ENCODE measurements around the gene HDAC7. TPM values are rescaled to one million over a fixed set of nuclear protein-coding genes. Genes with fewer than 3 reads are reported as not detected.

The HDAC7 gene
- total and polyA plus RNA-seq, 8 donors, result 17.9 to 48.1 (median 23.2) TPM

DNA sequence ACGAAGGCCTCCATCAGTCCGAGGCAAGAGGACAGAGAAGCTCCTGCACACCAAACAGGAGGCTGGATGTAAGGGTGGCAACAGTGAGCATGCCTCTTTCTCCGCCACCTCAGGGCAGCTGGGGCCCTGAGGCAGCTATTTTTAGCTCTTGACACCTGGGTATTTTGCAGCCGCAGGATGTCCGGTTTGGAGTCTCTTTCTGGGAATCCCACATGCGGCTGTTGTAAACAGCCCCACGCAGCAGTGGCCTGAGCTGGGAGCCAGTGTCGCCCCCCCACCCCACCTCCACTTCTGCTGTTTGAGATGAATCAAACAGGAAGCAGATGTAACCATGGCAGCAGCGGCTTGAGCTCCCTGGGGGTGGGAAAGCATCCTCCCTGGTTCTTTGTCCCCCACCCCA lies 11.7 kb downstream of the HDAC7 start:
- DNase-seq (peak in 1 of 6 donors; percentile 44), ATAC-seq (peak in 1 of 4 donors; percentile 5), FAIRE-seq (no peak)
- H3K9me3 ChIP-seq, result no peaks in the 10 kb centered on the region
- H3K4me1 ChIP-seq, result peaks cover 0 to 41% (median 10%) of the 10 kb centered on the region in 3 donors
- H3K27me3 ChIP-seq, result no peaks in the 10 kb centered on the region
- WGBS, 2 donors, result 60 to 67% methylated on average over 9 of the region's 9 CpGs
- peak overlapping the region in 2 of 4 donors; percentile 50 to 73 for H3K27ac ChIP-seq
- intact Hi-C loops (cut with DNase I), result no loop called here
- TF ChIP-seq, protein P1, sequence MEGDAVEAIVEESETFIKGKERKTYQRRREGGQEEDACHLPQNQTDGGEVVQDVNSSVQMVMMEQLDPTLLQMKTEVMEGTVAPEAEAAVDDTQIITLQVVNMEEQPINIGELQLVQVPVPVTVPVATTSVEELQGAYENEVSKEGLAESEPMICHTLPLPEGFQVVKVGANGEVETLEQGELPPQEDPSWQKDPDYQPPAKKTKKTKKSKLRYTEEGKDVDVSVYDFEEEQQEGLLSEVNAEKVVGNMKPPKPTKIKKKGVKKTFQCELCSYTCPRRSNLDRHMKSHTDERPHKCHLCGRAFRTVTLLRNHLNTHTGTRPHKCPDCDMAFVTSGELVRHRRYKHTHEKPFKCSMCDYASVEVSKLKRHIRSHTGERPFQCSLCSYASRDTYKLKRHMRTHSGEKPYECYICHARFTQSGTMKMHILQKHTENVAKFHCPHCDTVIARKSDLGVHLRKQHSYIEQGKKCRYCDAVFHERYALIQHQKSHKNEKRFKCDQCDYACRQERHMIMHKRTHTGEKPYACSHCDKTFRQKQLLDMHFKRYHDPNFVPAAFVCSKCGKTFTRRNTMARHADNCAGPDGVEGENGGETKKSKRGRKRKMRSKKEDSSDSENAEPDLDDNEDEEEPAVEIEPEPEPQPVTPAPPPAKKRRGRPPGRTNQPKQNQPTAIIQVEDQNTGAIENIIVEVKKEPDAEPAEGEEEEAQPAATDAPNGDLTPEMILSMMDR (IDR thresholded peaks at IDR 0.05), result no peak
- no peak overlapping the region for H3K4me3 ChIP-seq
- H3K36me3 ChIP-seq, result no peaks in the 10 kb centered on the region

DNA sequence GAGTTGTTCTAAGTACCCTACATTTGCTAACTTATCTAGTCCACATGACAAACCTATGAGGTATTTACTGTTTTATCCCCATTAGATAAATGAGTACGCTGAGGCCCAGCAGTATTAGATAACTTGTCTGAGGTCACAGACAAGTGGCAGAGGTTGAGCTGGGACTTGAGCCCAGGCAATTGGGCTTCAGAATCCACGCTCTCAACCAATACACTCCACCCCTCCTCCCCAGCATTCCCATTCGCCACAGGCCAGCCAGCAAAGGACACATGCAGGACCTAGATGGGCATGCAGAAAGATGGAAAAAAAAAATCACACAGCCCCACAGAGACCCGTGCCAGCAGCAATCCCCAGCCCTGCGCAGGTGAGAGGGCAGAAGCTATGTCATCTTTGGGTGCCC lies 12.4 kb downstream of the HDAC7 start:
- no peak for DNase-seq
- no peaks in the 10 kb centered on the region for H3K9me3 ChIP-seq
- intact Hi-C loops (cut with DNase I), result no loop called here
- H3K36me3 ChIP-seq, result no peaks in the 10 kb centered on the region
- peak in 2 of 4 donors; percentile 5 to 9 for ATAC-seq
- peak overlapping the region in 1 of 4 donors; percentile 73 for H3K27ac ChIP-seq
- no peak overlapping the region for H3K4me3 ChIP-seq
- TF ChIP-seq, protein P1 (IDR thresholded peaks at IDR 0.05), result no peak
- FAIRE-seq, result no peak
- H3K4me1 ChIP-seq, result peaks cover 0 to 45% (median 7%) of the 10 kb centered on the region in 3 donors
- no peaks in the 10 kb centered on the region for H3K27me3 ChIP-seq
- WGBS, 2 donors, result 46 to 54% methylated on average over 5 of the region's 5 CpGs

DNA sequence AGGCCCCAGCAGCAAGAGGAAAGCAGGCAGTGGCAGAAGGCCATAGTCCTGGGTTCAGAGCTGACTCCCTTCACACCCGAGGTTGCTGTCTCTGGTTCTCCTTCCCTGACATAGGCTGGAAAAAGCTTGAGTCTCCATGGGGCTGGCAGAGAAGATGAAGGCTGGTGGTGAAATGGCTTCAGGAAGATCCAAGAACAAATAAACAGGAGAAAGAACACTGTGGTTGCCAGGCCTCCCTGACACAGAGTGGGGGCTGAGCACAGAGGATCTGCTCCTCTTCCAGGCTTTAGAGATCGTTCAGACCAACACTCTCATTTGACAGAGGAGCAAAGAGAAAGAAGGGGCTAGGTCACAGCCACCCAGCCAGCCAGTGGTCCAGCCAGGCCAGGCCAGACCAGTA lies 14.3 kb downstream of the HDAC7 start:
- H3K4me1 ChIP-seq, result peaks cover 0 to 41% (median 0%) of the 10 kb centered on the region in 3 donors
- H3K4me3 ChIP-seq, result no peak overlapping the region
- ATAC-seq (no peak), DNase-seq (no peak), FAIRE-seq (no peak)
- WGBS, 2 donors, result 67 to 82% methylated on average over 2 of the region's 2 CpGs
- H3K9me3 ChIP-seq, result no peaks in the 10 kb centered on the region
- intact Hi-C loops (cut with DNase I), result no loop called here
- H3K27ac ChIP-seq, result no peak overlapping the region
- TF ChIP-seq, protein P1 (IDR thresholded peaks at IDR 0.05), result no peak
- H3K36me3 ChIP-seq, result no peaks in the 10 kb centered on the region
- no peaks in the 10 kb centered on the region for H3K27me3 ChIP-seq

DNA sequence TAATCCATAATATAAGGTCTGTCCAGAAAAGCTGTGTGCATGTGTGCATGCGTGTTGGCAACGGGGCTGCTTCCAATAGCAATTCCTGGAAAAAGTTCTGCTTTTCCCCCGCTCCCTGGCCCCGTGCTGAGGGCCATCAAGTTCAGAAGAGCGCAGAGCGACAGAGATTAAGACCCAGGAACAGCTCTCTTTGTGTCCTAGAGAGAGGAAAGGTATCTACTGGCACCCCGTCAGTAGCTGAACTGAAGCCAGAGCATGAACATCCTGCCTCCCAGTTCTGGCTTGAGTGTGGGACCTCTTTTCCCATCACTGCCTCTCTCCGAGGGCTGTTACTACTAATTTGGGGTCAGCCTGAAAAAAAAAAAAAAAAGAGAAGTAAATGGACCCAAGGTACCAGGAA lies 15.5 kb downstream of the HDAC7 start:
- H3K36me3 ChIP-seq, result no peaks in the 10 kb centered on the region

More for the DNA sequence above, 15.5 kb downstream of the HDAC7 start:
- Histone ChIP-seq H3K4me1 (peaks cover 0 to 41% (median 0%) of the 10 kb centered on the region in 3 donors), H3K27me3 (no peaks in the 10 kb centered on the region), H3K27ac (no peak overlapping the region), H3K4me3 (no peak overlapping the region), H3K9me3 (no peaks in the 10 kb centered on the region)
- intact Hi-C loops (cut with DNase I), result no loop called here
- 82 to 88% methylated on average over 8 of the region's 8 CpGs for WGBS, 2 donors
- TF ChIP-seq, protein P1 (IDR thresholded peaks at IDR 0.05), result no peak
- FAIRE-seq (no peak), DNase-seq (no peak), ATAC-seq (no peak)

Measured in pancreas (tissue), 10 donors.